Measurements from ENCODE around the gene PAQR6.

The PAQR6 gene, protein sequence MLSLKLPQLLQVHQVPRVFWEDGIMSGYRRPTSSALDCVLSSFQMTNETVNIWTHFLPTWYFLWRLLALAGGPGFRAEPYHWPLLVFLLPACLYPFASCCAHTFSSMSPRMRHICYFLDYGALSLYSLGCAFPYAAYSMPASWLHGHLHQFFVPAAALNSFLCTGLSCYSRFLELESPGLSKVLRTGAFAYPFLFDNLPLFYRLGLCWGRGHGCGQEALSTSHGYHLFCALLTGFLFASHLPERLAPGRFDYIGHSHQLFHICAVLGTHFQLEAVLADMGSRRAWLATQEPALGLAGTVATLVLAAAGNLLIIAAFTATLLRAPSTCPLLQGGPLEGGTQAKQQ

GRCh38 chr1:156247460-156248322 is at the start of gene PAQR6:
Gene PAQR6, minus strand, starts transcription at chr1:156248056. Its CDS starts 1,325 bp downstream, at chr1:156246731.
- no peak for DNase-seq (ENCODE audit: low read depth)

DNA sequence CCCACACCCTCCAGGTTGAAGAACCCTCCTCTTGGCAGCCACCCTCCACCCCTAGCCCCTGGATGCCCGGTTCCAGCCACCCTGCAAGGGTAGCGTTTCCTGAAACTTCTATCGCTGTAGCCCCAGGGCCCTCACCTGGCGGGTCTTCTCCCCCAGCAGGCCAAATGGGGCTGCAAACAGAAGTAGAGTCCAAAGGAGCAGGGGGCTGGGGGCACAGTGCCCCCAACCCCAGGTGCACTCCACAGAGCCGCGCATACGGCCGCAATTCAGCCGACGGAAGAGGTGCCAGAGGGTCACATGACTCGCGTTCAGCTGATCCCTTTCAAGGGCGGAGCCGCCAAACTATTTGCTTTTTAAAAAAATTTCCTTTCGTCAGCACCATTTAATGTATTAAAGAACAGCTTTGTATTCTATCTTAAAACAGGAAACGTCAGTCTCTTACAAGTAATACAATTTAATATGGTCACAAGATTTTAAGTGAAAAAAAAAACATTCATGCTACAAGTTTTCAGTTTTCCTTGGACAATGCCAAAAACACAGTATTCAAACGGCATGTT is 47.6 kb upstream of the PAQR6 start, which contains the start of gene GLMP:
TSS of gene GLMP (minus strand) at position 289 of the 557 bp plus-strand sequence. CDS start at position 255, 34 bp downstream.
- DNase-seq (ENCODE audit: low read depth), result peak; percentile 54

DNA sequence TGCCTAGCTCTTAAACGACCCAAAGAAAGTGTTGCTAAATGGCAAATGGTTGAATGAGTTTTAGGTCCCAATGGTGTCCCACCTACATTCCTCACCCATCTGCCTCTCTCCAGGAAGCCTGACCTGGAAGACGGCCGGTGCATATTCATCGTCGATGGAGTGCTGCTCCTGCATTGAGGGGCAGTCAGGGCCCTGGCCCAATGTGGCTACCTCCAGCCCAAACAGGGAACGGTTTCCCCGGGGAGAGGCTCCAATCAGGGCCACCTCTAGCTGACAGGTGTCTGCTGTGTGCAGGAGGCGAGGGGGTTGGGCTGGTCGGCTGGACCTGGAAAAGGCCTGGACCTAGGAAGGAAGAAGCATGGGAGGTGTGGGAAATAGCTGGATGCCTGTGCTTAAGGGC is 46.0 kb upstream of the PAQR6 start:
- no peak for DNase-seq (ENCODE audit: low read depth)

- no peak for DNase-seq (ENCODE audit: low read depth)
Observed at GRCh38 chr1:156293098-156293434, 45.2 kb upstream of the PAQR6 start.

DNA sequence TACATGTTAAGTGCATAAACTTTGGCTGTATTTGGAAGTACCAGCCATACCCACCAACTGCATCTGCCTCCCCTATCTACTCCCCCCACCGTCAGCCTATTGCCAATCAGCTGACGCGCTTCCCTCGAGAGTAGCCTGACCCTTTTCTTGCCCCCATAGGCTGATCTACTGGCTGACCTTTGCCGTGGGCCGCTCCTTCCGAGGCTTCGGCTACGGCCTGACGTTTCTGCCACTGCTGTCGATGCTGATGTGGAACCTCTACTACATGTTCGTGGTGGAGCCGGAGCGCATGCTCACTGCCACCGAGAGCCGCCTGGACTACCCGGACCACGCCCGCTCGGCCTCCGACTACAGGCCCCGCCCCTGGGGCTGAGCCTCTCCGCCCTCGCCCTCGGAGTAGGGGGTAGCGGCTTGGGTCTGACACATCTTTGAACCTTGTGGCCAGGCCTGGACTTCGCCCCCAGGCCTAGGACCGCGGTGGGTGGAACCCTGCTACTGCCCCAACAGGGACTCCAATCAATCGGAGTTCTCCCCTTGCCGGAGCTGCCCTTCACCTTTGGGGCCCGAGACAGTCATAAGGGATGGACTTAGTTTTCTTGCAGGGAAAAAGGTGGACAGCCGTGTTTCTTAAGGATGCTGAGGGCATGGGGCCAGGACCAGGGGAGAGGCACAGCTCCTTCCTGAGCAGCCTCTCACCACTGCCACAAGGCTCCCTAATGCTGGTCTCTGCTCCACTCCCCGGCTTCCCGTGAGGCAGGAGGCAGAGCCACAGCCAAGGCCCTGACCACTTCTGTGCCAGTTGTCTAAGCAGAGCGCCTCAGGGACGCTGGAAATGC is 43.6 kb upstream of the PAQR6 start:
- peak; percentile 78 for DNase-seq (ENCODE audit: low read depth)

DNA sequence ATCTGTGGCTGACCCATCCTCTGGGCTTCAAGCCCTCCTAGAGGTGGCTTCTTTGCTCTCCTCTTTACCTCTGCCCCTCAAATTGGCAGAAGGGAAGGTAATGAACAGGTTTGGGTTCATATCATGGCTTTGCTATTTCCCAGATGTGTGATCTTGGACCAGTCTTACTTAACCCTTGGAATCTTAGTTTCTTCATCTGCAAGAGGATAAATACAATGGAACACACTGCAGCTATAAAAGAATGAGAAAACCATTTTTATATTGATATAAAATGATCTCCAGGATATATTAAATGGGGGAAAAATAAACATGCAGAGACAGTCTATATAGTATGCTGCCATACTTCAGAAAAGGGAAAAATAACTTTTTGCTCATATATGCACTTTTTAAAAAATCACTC is 42.0 kb upstream of the PAQR6 start:
- DNase-seq (ENCODE audit: low read depth), result no peak

- DNase-seq (ENCODE audit: low read depth), result no peak
Observed at GRCh38 chr1:156286061-156286460, 38.2 kb upstream of the PAQR6 start.

DNA sequence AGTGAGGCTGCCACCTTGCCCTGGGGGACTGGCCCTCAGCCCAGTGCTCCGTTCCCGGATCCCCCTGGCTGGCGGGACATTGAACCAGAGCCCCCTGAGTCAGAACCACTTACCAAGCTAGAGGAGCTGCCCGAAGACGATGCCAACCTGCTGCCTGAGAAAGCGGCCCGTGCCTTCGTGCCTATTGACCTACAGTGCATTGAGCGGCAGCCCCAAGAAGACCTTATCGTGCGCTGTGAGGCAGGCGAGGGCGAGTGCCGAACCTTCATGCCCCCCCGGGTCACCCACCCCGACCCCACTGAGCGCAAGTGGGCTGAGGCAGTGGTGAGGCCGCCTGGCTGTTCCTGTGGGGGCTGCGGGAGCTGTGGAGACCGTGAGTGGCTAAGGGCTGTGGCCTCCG is 37.6 kb upstream of the PAQR6 start:
- DNase-seq (ENCODE audit: low read depth), result no peak

DNA sequence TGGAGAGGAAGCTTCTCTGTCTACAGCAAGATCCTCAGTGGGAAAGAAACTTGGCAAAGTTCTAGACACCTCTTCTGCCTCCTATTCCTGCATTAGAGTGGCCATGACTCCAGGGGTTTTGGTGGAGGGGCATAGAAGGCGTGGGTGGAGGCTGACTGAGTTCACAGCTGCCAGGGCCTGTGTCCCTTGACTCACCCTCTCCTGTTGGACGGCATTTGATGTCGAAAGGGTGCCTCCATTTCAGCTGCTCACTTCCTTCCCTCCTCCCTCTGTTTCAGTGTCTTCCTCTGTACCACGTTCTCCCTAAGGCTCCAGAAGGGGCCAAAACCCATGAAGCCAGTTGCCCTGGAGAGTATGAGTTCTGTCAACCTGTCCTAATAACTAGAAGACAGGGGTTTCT is 36.9 kb upstream of the PAQR6 start:
- no peak for DNase-seq (ENCODE audit: low read depth)

DNA sequence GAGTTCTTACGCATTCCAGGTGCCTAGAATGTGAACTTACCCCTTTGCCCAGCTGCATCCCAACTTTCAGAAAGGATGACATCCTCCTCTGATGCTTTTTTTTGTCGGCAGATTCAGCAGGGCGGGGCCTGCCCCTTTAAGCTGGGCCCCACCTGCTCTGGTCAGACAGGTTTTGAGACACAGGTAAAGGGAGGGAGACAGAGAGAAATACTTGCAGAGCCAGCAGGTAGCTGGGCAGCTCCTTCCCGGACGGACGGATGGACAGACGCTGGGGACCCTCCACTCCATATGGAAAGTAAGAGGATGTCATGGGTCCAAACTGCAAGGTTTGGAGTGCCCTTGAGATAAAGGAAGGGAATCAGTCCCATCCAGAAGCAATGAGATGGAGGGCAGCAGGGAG is 36.3 kb upstream of the PAQR6 start, which contains the start of gene TMEM79:
TSS of gene TMEM79 (plus strand) at position 214 of the 400 bp plus-strand sequence. CDS start 902 bp downstream, outside the sequence.
- no peak for DNase-seq (ENCODE audit: low read depth)

DNA sequence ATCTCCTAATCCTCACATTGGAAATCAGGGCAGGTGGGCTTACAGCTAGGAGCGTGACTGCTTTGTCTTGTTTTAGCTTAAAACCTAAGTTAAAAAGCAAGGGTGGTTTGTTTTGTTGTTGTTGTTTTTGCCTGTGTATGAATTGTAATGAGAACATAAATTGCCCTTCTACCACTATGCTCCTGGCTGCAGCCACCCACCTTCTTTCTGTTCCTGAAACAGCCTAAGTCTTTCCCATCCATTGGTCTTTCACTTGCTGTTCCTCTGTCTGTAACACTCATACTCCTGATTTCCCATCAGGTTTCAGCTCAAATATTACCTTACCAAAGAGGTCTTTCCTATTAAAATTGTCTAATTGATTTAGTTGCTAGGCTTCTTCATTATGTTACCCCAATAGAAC is 35.7 kb upstream of the PAQR6 start:
- DNase-seq (ENCODE audit: low read depth), result no peak

DNA sequence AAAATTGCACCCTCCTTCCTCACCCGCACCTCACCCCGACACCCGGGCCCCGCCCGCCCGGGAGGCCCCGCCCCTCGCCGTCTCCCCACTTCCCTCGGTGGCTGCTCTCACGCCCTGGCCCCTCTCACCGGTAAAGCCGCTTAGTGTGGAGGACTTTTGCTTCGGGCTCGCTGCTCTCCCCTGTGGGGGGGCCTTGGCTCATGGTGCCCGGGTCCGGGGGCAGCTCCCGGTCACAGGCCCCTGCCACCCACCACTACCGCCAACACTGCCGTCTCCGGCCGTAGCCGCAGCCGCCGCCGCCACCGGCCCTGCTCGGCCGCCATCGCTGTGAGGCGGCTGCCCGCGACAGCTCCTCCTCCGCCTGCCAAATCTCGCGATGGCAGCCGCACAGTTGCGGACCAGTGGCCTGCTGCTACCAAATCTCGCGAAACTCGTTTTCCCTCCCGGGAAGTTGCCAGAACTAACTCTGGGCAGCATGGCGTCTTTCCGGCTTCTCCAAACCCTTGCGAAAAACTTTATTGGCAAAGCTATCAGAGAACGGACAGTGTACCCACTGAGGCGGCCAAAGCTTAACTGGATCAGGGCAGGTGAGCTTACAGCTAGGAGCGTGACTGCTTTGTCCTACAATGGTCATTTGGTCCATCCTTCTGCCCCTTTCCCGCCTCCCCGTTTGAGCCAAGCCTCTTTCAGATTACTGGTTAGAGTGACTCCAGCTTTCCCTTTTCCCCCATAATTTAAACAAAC is 34.8 kb upstream of the PAQR6 start, which contains the start of gene SMG5:
TSS of gene SMG5 (minus strand) at position 347 of the 744 bp plus-strand sequence. CDS start at position 202, 145 bp downstream.
- peak; percentile 98 for DNase-seq (ENCODE audit: low read depth)

- DNase-seq (ENCODE audit: low read depth), result no peak
Observed at GRCh38 chr1:156281693-156282478, 34.0 kb upstream of the PAQR6 start.

DNA sequence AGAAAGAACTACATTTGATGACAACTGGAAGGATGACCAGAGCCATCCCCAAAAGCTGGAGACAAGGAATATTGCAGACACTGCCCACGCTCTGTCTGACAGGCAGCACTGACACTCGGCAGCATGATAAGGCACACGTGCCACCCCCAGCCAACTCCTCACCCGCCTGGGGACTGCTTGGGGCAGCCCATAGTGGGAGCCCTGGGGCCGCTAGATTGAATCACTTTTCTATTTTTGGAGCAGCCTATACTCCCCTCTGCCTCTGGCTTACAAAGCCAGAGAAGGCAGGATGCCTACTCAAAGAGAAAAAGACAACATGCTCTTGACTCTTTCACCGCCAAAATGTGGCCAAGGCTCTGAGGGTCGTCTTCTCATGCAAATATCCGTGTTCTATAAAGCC is 33.4 kb upstream of the PAQR6 start:
- DNase-seq (ENCODE audit: low read depth), result peak; percentile 56

DNA sequence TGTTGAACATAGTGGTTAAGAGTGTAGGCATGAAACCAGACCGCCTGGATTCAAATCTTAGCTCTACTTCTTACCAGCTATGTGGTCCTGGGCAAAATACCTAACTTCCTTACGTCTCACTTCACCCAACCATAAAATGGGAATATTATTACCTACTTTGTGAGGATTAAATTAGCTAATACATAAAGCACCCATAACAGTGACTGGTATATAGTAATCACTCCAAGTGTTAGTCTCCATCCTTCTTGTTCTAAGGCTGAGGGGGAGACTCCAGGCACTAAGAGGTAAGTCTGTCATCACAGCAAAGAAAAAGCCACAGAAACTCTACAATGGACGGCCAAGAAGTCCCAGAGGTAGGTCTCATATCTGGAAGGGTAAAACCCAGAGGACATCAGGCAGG is 32.0 kb upstream of the PAQR6 start:
- no peak for DNase-seq (ENCODE audit: low read depth)

DNA sequence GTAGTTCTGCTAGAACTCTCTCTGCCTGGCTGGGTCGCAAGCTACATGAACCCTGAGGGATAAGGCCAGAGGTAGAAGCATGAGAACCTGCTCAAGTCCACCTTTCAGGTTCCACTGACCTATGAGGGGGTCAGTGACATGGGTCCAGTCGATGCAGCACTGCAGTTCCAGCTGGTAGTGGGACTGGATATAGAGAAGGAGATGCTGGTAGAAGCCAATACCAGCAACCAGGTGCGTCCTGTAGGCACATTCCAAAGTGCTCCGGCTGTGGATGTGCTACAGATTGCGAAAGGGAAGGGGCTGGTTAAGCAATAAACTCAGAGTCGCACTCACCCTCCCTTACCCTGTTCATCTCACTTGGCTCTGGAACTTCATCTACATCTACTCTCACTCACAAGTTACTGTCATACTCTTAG is 29.1 kb upstream of the PAQR6 start:
- no peak for DNase-seq (ENCODE audit: low read depth)

DNA sequence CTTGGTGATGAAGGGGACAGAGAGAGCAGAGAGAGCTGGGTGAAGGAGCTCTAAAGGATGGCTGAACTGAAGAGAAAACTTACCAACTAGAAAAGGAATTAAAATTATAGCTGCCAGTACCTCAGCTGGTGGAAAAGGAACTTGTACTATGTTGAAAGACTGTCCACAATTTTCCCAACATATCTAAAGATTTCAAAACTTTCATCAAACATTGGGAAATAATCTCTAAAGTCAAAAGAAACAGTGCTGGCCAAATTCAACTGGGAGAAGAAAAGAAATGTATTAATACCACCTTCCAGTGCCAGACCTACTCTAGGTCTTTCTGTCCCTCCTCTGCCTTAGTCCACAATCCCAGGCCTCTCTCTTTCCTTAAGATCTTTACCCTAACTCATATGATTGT is 28.7 kb upstream of the PAQR6 start:
- DNase-seq (ENCODE audit: low read depth), result no peak

- DNase-seq (ENCODE audit: low read depth), result no peak
Observed at GRCh38 chr1:156270314-156270713, 22.5 kb upstream of the PAQR6 start.

GRCh38 chr1:156268336-156268735 is 20.5 kb upstream of the PAQR6 start:
- DNase-seq (ENCODE audit: low read depth), result no peak

DNA sequence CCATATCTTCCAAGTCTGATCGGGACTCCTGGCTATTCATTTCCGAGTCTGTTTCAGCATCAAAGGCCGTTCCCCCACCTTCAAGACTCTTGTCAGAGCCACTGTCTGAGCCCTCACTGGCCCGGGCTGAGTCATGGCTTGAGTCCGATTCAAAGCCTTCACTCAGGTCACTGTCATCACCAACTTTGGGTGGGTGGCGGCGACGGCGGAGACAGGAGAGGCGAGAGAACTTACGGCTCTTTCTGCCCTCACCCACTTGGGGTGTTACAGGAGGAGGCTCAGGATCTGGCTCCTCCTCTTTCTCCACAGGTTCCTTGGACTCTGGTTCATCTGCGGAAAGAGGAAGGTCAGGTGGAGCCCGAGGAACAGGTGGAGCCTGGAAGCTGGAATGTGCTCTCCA is 18.2 kb upstream of the PAQR6 start:
- no peak for DNase-seq (ENCODE audit: low read depth)
